DMS153 treated with DMSO at 0.1 percent for 48 hours (cell line): Measurements from ENCODE around the gene GAA.
"Not testable (repeated sequence)": the region's sequence is repeated elsewhere in the genome, so short reads cannot be mapped to it uniquely, and the experiment has no call there.

Source experiments
- DNase-seq: peaks from one replicate; lab custom pipeline; 2025; ENCODE audit not compliant: unreplicated experiment; lab: John Stamatoyannopoulos, UW

Gene GAA

GRCh38 chr17:80083136-80083661, 18.2 kb upstream of the GAA start:
- no peak for DNase-seq

DNA sequence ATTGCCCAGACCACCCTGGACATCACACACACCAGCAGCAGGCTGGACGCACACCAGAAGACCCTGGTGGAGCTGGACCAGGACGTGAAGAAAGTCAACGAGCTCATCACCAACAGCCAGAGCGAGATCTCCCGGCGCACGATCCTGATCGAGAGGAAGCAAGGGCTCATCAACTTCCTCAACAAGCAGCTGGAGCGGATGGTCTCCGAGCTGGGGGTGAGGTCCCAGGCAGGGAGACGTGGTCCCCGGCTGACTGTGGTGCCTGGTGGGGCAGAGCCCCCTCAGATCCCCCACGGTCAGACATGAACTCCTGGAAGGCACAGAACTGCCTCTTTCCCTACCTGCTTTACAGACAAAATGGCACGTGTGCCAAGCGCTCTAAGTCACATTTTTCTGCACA, 16.6 kb upstream of the GAA start:
- DNase-seq: no peak

GRCh38 chr17:80086081-80086480, 15.3 kb upstream of the GAA start:
- DNase-seq: peak; percentile 9

DNA sequence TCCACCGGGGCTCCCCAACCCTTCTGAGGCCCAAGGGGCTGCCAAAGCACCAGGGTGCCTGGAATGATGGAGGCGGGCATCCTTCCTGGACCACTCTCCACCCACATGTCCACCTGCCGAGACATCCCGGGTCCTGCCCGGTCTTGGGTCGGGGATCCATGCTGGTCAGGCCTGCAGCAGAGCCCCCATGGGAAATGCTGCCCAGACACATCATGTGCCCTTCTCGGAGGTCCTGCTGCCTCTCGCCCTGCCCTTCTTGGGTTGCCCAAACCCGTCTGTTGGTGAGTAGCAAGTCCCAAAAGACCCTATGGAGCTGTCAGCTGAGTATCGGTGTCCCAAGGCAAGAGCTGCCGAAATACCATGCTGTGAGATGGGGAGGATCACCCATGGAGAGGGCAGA, 14.8 kb upstream of the GAA start:
- DNase-seq: no peak

DNA sequence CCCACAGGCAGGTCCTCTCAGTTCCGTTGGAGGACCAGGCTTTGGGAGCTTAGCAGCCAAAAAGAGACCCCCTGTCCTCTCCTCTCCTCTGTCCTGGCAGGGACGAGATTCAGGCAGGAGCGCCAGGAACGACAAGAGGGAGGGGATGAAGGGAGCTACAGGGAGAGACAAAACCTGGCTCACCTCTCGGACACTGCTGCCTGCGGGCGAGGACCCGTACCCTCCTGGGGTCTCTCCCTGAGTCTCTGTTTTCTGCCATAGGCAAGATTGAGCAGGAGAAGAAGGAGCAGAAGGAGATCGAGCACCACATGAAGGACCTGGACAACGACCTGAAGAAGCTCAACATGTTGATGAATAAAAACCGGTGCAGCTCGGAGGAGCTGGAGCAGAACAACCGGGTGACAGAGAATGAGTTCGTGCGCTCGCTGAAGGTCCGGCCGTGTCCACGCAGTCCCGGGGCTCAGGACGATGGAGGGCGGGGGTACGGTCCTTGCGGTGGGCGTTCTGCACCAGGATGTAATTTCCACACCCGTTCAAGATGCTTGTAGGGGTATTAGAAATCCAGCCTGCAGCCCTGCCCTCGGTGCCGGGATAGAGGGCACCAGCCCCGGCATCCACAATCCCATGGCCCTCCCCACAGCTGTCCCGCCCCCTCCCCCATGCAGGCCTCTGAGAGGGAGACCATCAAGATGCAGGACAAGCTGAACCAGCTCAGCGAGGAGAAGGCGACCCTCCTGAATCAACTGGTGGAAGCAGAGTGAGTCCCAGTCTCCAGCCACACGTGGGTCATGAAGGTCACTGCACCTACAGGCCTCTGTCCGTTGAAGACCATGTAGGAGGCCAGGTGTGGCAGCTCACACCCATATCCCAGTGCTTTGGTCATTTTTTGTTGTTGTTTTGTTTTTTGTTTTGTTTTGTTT, 13.8 kb upstream of the GAA start:
- DNase-seq: no peak

- DNase-seq: no peak
Measured at GRCh38 chr17:80089762-80090161, 11.6 kb upstream of the GAA start.

- not testable (repeated sequence) for DNase-seq
Measured at GRCh38 chr17:80090164-80090563, 11.2 kb upstream of the GAA start.

DNA sequence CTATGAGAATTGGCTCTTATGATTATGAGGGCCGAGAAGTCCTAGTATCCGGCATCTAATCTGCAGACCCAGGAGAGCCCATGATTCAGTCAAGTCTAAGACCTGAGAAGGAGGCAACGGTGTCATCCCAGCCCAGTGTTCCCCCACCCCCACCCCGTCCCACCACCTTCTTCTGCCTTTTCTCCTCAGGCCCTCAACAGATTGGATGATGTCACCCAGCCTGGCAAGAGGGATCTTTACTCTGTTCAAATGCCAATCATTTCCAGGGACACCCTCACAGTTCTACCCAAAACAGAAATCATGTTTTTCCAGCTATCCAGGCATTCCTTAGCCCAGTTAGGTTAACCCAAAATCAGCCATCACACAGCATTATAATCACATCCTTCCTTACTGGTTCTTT, 10.0 kb upstream of the GAA start:
- DNase-seq: no peak

DNA sequence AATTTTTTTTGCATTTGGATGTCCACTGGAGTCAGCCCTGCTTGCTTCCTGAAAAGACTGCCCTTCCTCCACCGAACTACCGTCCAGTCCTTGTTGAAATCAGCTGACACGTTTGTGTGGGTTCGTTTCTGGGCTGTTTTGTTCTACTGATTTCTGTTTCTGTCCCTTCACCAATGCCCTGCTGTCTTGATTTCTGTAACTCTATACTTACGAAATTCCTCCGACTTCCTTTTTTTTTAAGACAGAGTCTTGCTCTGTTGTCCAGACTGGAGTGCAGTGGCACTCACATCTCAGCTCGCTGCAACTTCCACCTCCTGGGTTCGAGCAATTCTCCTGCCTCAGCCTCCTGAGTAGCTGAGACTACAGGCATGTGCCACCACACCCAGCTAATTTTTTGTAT, 8.4 kb upstream of the GAA start:
- no peak for DNase-seq

- DNase-seq: no peak
Measured at GRCh38 chr17:80095038-80095843, 6.1 kb upstream of the GAA start.

- DNase-seq: no peak
Measured at GRCh38 chr17:80095844-80096475, 5.4 kb upstream of the GAA start.

DNA sequence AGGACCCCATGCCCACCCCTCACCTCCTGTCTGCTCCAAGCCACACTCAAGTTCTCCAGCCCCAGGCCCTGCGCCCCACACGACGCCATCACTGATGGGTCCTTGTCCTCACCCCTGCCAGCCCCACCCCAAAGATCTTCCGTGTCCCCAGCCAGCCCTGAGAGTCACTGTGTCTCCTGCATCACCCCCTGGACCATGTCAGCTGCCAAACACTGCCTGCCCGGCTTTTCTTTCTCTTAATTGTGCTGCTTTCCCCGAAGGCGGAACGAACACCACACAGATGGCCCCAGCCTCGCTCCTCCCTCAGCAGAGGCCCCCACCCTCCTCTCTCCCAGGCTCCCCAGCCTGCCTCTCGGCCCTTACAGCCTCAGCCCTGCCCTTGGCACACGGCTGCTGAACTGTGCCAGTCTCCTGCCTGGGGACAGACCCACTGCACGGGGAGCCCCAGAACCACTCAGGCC, 4.8 kb upstream of the GAA start:
- no peak for DNase-seq

DNA sequence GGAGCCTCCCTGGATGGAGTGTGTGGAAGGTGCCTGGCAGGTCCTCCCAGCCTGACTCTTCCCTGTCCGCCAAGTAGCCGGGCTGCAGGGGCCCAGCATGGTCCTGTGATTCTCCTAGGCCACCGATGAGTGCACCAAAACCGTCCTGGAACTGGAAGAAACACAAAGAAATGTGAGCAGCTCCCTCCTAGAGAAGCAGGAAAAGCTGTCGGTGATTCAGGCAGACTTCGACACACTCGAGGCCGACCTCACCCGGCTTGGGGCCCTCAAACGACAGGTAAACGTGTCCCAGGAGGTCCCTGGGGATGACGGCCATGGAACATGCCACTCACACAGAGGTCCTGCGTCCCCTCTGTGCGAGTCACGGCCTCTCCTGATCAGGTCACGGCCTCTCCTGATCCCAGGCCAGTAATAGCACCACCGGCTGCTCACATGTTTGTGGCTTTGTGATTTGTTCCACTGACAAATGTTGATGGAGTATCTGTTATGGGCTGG, 4.2 kb upstream of the GAA start:
- no peak for DNase-seq

DNA sequence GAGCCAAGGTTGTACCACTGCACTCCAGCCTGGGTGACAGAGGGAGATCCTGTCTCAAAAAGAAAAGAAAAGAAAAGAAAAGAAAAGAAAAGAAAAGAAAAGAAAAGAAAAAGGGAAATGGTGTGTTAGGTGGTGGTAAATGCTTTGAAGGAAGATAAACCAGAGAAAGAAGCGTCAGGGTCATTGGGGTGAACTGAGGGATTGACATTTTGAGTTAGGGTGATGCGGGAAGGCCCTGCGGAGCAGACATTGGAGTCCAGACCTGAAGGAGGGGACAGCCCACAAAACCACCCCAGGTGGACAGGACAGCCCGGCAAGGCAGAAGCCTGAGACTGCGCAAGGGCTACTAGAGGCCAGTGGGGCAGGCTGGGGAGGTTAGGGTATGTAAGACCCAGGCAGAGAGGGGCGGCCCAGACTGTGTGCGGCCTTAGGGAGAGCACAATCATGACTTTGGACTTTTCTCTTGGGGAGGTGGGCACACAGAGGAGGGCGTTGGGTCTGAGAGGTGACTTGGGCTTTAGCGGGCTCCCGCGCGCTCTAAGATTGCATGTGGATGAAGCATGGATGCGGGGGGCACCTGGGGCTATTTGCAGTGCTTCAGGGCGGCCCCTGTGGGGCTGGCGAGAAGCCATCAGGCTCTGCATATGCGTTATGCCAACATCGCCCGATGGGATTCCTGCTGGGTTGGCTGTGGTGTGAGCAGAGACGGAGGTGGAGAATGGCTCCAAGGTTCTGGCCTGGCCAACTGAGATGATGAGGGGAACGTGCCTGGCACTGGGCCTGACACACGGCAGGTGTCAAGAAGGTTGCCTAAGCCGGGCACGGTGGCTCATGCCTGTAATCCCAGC, 3.3 kb upstream of the GAA start:
- DNase-seq: no peak

DNA sequence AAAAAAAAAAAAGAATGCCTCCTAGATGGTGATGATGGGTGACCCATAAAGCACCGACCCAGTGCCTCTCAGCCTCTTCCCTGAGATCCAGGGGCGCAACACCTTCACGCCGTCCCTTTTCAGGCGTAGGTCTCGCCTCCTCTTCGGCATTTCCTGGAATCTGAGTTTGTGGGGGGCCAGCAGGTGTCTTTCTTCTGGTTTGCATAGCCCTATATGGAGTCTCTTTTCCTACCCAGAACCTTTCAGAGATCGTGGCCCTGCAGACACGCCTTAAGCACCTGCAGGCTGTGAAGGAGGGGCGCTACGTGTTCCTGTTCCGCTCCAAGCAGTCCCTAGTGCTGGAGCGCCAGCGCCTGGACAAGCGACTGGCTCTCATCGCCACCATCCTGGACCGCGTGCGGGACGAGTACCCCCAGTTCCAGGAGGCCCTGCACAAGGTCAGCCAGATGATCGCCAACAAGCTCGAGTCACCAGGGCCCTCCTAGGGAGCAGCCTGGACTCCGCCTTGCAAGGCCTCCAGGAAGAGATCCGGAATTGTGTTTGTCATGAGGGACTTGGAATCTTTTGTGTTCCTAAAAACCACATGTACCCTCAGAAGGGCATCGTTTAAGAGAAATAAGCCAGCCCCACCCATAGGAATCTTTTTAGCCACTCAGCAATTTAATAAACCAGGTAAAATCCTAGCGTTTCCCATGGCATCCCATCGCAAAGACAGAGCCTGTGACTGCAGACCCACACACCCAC, 1.9 kb upstream of the GAA start:
- DNase-seq: no peak

GRCh38 chr17:80100035-80100323, 1.4 kb upstream of the GAA start:
- no peak for DNase-seq

- DNase-seq: no peak
Measured at GRCh38 chr17:80101946-80102663, 724 bp downstream of the GAA start.

DNA sequence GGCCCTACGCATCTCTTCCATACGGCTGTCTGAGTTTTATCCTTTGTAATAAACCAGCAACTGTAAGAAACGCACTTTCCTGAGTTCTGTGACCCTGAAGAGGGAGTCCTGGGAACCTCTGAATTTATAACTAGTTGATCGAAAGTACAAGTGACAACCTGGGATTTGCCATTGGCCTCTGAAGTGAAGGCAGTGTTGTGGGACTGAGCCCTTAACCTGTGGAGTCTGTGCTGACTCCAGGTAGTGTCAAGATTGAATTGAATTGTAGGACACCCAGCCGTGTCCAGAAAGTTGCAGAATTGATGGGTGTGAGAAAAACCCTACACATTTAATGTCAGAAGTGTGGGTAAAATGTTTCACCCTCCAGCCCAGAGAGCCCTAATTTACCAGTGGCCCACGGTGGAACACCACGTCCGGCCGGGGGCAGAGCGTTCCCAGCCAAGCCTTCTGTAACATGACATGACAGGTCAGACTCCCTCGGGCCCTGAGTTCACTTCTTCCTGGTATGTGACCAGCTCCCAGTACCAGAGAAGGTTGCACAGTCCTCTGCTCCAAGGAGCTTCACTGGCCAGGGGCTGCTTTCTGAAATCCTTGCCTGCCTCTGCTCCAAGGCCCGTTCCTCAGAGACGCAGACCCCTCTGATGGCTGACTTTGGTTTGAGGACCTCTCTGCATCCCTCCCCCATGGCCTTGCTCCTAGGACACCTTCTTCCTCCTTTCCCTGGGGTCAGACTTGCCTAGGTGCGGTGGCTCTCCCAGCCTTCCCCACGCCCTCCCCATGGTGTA, 1.5 kb downstream of the GAA start:
- no peak for DNase-seq
